GM12878 (cell line): Measurements from ENCODE around the gene CSTF1. TPM values are rescaled to one million over a fixed set of nuclear protein-coding genes. Genes with fewer than 3 reads are reported as not detected.

Experiments used
- ATAC-seq: fragments of 200-7000 bp; cut with Tn5 transposase; 3 replicates; pipeline ENCODE4 v1.9.1; 2020; ENCODE audit warnings: mild to moderate bottlenecking, moderate library complexity
- BruUV-seq: library from RNA; stranded (reverse); fragments of 400-500 nt; replicated peaks from 2 replicates; lab custom pipeline; 2021; lab: Mats Ljungman, UMichigan
- CTCF ChIA-PET: fragments of 300-600 bp; sonication (Branson Sonifier 250); formaldehyde crosslinking; extraction: SDS; loops from one replicate; lab custom pipeline; 2021; ENCODE audit warnings: inconsistent platforms; lab: Yijun Ruan, JAX
- POLR2A ChIA-PET: fragments of 350-600 bp; formaldehyde crosslinking; extraction: SDS; loops from one replicate; lab custom pipeline; 2021; ENCODE audit warnings: inconsistent platforms; lab: Charles Lee
- RAD21 ChIA-PET: fragments of 300-600 bp; sonication (Branson Sonifier 250); formaldehyde crosslinking; loops from one replicate; lab custom pipeline; 2023; ENCODE audit warnings: antibody characterized with exemption; ENCODE audit not compliant: unreplicated experiment; lab: Charles Lee
- SMC1A ChIA-PET: fragments of 300-600 bp; sonication (Branson Sonifier 250); formaldehyde crosslinking; loops from one replicate; lab custom pipeline; 2023; ENCODE audit not compliant: unreplicated experiment, uncharacterized antibody; lab: Charles Lee
- DNase-seq: peaks from one replicate; pipeline ENCODE4 v3.0.0-alpha.2; 2011; ENCODE audit warnings: low read depth, low spot score
- FAIRE-seq: peaks from 3 replicates; lab custom pipeline; 2011; peaks lifted over from hg19 to GRCh38; lab: Jason Lieb, UNC
- H2AFZ ChIP-seq: 2 replicates; pipeline ENCODE4 v1.6.0; 2011; ENCODE audit warnings: low read depth, low read length, control low read depth; ENCODE audit not compliant: control insufficient read depth
- H3K27ac ChIP-seq: 2 replicates; pipeline ENCODE4 v1.5.1; 2011; ENCODE audit warnings: control low read depth; ENCODE audit not compliant: control insufficient read depth, insufficient read depth
- H3K27me3 ChIP-seq, 2 experiments: replicated peaks in 1 of 2; 2 replicates each; pipeline versions ENCODE4 v1.6.0 to v1.6.1; 2011; ENCODE audit warnings: low read length in 1 of 2; ENCODE audit not compliant: control insufficient read depth in 2 of 2, insufficient read depth in 2 of 2
- H3K36me3 ChIP-seq, 2 experiments: 2 replicates each; pipeline ENCODE4 v1.5.1; 2011; ENCODE audit warnings: low read length in 1 of 2; ENCODE audit not compliant: control insufficient read depth in 2 of 2, insufficient read depth in 2 of 2
- H3K4me1 ChIP-seq: 2 replicates; pipeline ENCODE4 v1.6.1; 2011; ENCODE audit warnings: mild to moderate bottlenecking, low read length, moderate library complexity, mixed read lengths; ENCODE audit not compliant: control insufficient read depth, insufficient read depth
- H3K4me2 ChIP-seq: 2 replicates; pipeline ENCODE4 v1.6.0; 2011; ENCODE audit warnings: control low read depth; ENCODE audit not compliant: control insufficient read depth, insufficient read depth
- H3K4me3 ChIP-seq: fragments of 200-600 bp; sonication (generic); 2 replicates; pipeline ENCODE4 v1.5.1; 2016
- H3K79me2 ChIP-seq: 2 replicates; pipeline ENCODE4 v1.6.0; 2011; ENCODE audit warnings: low read length; ENCODE audit not compliant: control insufficient read depth, insufficient read depth
- H3K9ac ChIP-seq: 2 replicates; pipeline ENCODE4 v1.8.0; 2011; ENCODE audit warnings: low read length, control low read depth, mixed read lengths; ENCODE audit not compliant: control insufficient read depth, insufficient read depth
- H3K9me3 ChIP-seq: replicated peaks from 3 replicates; pipeline ENCODE4 v1.5.1; 2011; ENCODE audit warnings: mild to moderate bottlenecking, low read length; ENCODE audit not compliant: control insufficient read depth, insufficient read depth
- H4K20me1 ChIP-seq: 2 replicates; pipeline ENCODE4 v1.6.0; 2011; ENCODE audit not compliant: control insufficient read depth, insufficient read depth
- BACH1 ChIP-seq: fragments of 450-650 bp; IDR thresholded peaks from 2 replicates; pipeline ENCODE4 v1.6.1; 2017; ENCODE audit warnings: mild to moderate bottlenecking, borderline replicate concordance
- ETV6 ChIP-seq, 2 experiments: fragments of 450-650 bp in 1 of 2; IDR thresholded peaks in 1 of 2; conservative IDR thresholded peaks in 1 of 2; 2 replicates each; pipeline ENCODE4 v1.6.1; 2014; ENCODE audit warnings: antibody characterized with exemption in 1 of 2, borderline replicate concordance in 1 of 2, low read depth in 1 of 2, mild to moderate bottlenecking in 1 of 2, moderate library complexity in 1 of 2
- HDAC6 ChIP-seq: fragments of 200-600 bp; sonication (generic); IDR thresholded peaks from one replicate; pipeline ENCODE4 v1.8.0; 2017; ENCODE audit warnings: antibody characterized with exemption; ENCODE audit not compliant: unreplicated experiment
- NR2C1 ChIP-seq: fragments of 450-650 bp; IDR thresholded peaks from 2 replicates; pipeline ENCODE4 v1.6.1; 2017; ENCODE audit warnings: antibody characterized with exemption, mild to moderate bottlenecking, moderate library complexity
- POLR2A ChIP-seq: IDR thresholded peaks from 2 replicates; pipeline ENCODE4 v1.6.1; 2011; ENCODE audit warnings: low read depth, mild to moderate bottlenecking, low read length
- SIX5 ChIP-seq: IDR thresholded peaks from 2 replicates; pipeline ENCODE4 v1.6.1; 2011; ENCODE audit warnings: mild to moderate bottlenecking, low read depth, low read length, moderate library complexity; ENCODE audit not compliant: severe bottlenecking
- SMAD1 ChIP-seq: fragments of 450-650 bp; IDR thresholded peaks from 2 replicates; pipeline ENCODE4 v1.6.1; 2018; ENCODE audit warnings: mild to moderate bottlenecking, low read depth; ENCODE audit not compliant: partially characterized antibody
- SMARCA5 ChIP-seq: fragments of 450-650 bp; IDR thresholded peaks from 2 replicates; pipeline ENCODE4 v1.6.1; 2017; ENCODE audit warnings: mild to moderate bottlenecking
- SMC3 ChIP-seq: IDR thresholded peaks from 2 replicates; pipeline ENCODE4 v1.6.1; 2011; ENCODE audit warnings: low read length, improper control_type of control experiment, borderline replicate concordance
- STAT1 ChIP-seq: fragments of 450-650 bp; conservative IDR thresholded peaks from 2 replicates; pipeline ENCODE4 v1.6.1; 2014; ENCODE audit warnings: antibody characterized with exemption, mild to moderate bottlenecking
- YY1 ChIP-seq: IDR thresholded peaks from 2 replicates; pipeline ENCODE4 v1.6.1; 2011; ENCODE audit warnings: low read depth, mild to moderate bottlenecking, low read length
- in situ Hi-C: fragments of 300-500 bp; cut with MboI; formaldehyde crosslinking; loops from 9 replicates; pipeline ENCODE4 v1.14.3; 2018; ENCODE audit warnings: mixed read lengths
- intact Hi-C: fragments of 100-400 bp; cut with micrococcal nuclease; formaldehyde crosslinking; loops from one replicate; pipeline ENCODE4 v1.14.2; 2022; ENCODE audit not compliant: unreplicated experiment
- polyA plus RNA-seq, 11 experiments: library from polyadenylated mRNA; depleted of rRNA in 4 of 11; unstranded in 6 of 11; stranded (reverse) in 5 of 11; fragments of >200 nt; fragmentation: Nextera tagmentation in 4 of 11; fragmentation: Illumina TruSeq in 1 of 11; extraction: Ambion mirVana in 4 of 11; extraction: Trizol in 1 of 11; gene quantifications; 1 replicate in 1 of 11; 2 replicates in 10 of 11; pipeline versions ENCODE4 v1.2.1 to v1.2.3, GENCODE V29; 2011 to 2016; ENCODE audit warnings: inconsistent platforms in 2 of 11, missing spikeins in 2 of 11, low read depth in 1 of 11
- total RNA-seq, 4 experiments: library from RNA; depleted of rRNA in 3 of 4; stranded (reverse); fragments of >200 nt in 3 of 4; fragmentation: Illumina TruSeq in 1 of 4; extraction: Trizol in 1 of 4; gene quantifications; 2 replicates each; pipeline versions ENCODE4 v1.2.1 to v1.2.3, GENCODE V29; 2013 to 2021
- TF ChIP-seq, protein P1 (sequence below): fragments of 450-650 bp; IDR thresholded peaks from 2 replicates; pipeline ENCODE4 v1.6.1; 2017; ENCODE audit warnings: mild to moderate bottlenecking, moderate library complexity
- TF ChIP-seq, protein P2 (sequence below), 3 experiments: IDR thresholded peaks in 2 of 3; conservative IDR thresholded peaks in 1 of 3; 2 replicates each; pipeline ENCODE4 v1.5.1; 2011; ENCODE audit warnings: low read depth in 3 of 3, low read length in 3 of 3, mild to moderate bottlenecking in 3 of 3, control low read depth in 2 of 3, moderate library complexity in 2 of 3, inconsistent platforms in 1 of 3, mixed read lengths in 1 of 3; ENCODE audit not compliant: control insufficient read depth in 2 of 3, insufficient read depth in 1 of 3; ENCODE audit errors: extremely low read depth in 1 of 3
- TF ChIP-seq, protein P3 (sequence below): fragments of 450-650 bp; conservative IDR thresholded peaks from 2 replicates; pipeline ENCODE4 v1.6.1; 2017; ENCODE audit warnings: mild to moderate bottlenecking, moderate library complexity

CSTF1 gene
- total and polyA plus RNA-seq, 10 of the 15 experiments (the other 5 are each of a cell fraction or from before 2014, with no cell fraction given), result 41.8 to 89.1 (median 50.1) TPM

DNA sequence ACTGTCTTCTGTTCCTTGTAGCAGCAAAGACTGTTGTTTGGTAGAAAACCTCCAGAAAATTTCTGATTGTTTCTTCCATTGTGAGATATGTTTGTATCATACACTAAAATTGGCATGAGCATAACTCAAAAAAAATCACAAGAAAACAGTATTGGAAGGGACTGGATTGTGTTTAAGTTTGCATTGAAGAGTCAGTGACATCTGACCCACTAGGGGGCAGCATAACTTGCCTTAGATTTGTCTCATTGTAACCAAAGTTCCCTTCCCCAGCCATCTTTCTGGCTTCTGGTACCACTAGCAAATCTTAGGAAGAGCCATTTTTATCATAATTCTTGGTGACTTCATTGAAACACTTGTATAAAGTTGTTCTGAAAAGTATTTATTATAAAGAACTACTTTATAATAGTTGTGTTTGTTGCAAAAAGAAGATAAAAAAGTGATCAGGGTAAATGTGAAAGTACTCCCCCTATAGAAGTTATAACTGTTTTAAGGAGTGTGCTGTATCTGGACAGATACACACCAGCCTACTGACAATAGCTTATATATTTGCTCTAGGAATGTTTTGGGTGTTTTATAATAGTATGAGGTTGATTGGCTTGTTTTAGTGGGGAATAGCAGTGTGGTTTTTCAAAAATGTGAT lies 7.7 kb downstream of the CSTF1 start:
- ChIA-PET CTCF (interaction anchor here (0.6 to 2.4 kb wide), 6 partner anchors 9 to 151 kb away, joined by 3 to 10 read pairs (median 6); partner anchors contain the start of genes AURKA, CASS4 and CSTF1), POLR2A (no interaction called here), RAD21 (interaction anchor here (1.0 to 2.4 kb wide), 2 partner anchors 13 to 150 kb away, joined by 3 to 5 read pairs; no protein-coding TSS in a partner anchor), SMC1A (interaction anchor here (0.6 to 1.5 kb wide), 4 partner anchors 12 to 177 kb away, joined by 3 to 5 read pairs (median 3); partner anchors contain the start of gene CASS4)
- H4K20me1 ChIP-seq, result no peaks in the 10 kb centered on the region
- peaks cover 14 to 42% of the 10 kb centered on the region in 2 experiments for H3K36me3 ChIP-seq
- no peak overlapping the region for H3K9ac ChIP-seq
- H3K4me1 ChIP-seq, result no peaks in the 10 kb centered on the region
- ATAC-seq (peak; percentile 94), DNase-seq (peak; percentile 31), FAIRE-seq (peak; percentile 93)
- H3K79me2 ChIP-seq, result peaks cover 5% of the 10 kb centered on the region
- H3K27me3 ChIP-seq, result no peaks in the 10 kb centered on the region
- H3K27ac ChIP-seq, result no peak overlapping the region
- H3K4me2 ChIP-seq, result peak overlapping the region; percentile 31; the same call in 1 of the 2 replicates
- no peak overlapping the region for H3K4me3 ChIP-seq
- no peak overlapping the region for H2AFZ ChIP-seq
- no TSS peak for BruUV-seq
- intact Hi-C loops (loop anchor here (1.0 to 2.0 kb wide), 3 partner anchors 68 to 177 kb away; partner anchors contain the start of gene RTF2), in situ Hi-C loops (no loop called here)
- no peaks in the 10 kb centered on the region for H3K9me3 ChIP-seq
- TF ChIP-seq NR2C1 (no peak), ETV6 (conservative IDR thresholded peaks at IDR 0.05 in 1 of 2, IDR thresholded peaks at IDR 0.05 in 1 of 2; ENCODE audit: borderline replicate concordance in 1 of 2, low read depth in 1 of 2) (no peak), SIX5 (no peak), HDAC6 (no peak), YY1 (peak; percentile 66; the same call in 1 of the 2 replicates), SMAD1 (no peak), STAT1 (no peak), SMARCA5 (no peak), SMC3 (peak; percentile 82), POLR2A (no peak), BACH1 (no peak)
- TF ChIP-seq, protein P1, sequence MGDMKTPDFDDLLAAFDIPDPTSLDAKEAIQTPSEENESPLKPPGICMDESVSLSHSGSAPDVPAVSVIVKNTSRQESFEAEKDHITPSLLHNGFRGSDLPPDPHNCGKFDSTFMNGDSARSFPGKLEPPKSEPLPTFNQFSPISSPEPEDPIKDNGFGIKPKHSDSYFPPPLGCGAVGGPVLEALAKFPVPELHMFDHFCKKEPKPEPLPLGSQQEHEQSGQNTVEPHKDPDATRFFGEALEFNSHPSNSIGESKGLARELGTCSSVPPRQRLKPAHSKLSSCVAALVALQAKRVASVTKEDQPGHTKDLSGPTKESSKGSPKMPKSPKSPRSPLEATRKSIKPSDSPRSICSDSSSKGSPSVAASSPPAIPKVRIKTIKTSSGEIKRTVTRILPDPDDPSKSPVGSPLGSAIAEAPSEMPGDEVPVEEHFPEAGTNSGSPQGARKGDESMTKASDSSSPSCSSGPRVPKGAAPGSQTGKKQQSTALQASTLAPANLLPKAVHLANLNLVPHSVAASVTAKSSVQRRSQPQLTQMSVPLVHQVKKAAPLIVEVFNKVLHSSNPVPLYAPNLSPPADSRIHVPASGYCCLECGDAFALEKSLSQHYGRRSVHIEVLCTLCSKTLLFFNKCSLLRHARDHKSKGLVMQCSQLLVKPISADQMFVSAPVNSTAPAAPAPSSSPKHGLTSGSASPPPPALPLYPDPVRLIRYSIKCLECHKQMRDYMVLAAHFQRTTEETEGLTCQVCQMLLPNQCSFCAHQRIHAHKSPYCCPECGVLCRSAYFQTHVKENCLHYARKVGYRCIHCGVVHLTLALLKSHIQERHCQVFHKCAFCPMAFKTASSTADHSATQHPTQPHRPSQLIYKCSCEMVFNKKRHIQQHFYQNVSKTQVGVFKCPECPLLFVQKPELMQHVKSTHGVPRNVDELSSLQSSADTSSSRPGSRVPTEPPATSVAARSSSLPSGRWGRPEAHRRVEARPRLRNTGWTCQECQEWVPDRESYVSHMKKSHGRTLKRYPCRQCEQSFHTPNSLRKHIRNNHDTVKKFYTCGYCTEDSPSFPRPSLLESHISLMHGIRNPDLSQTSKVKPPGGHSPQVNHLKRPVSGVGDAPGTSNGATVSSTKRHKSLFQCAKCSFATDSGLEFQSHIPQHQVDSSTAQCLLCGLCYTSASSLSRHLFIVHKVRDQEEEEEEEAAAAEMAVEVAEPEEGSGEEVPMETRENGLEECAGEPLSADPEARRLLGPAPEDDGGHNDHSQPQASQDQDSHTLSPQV, result no peak
- TF ChIP-seq, protein P2, sequence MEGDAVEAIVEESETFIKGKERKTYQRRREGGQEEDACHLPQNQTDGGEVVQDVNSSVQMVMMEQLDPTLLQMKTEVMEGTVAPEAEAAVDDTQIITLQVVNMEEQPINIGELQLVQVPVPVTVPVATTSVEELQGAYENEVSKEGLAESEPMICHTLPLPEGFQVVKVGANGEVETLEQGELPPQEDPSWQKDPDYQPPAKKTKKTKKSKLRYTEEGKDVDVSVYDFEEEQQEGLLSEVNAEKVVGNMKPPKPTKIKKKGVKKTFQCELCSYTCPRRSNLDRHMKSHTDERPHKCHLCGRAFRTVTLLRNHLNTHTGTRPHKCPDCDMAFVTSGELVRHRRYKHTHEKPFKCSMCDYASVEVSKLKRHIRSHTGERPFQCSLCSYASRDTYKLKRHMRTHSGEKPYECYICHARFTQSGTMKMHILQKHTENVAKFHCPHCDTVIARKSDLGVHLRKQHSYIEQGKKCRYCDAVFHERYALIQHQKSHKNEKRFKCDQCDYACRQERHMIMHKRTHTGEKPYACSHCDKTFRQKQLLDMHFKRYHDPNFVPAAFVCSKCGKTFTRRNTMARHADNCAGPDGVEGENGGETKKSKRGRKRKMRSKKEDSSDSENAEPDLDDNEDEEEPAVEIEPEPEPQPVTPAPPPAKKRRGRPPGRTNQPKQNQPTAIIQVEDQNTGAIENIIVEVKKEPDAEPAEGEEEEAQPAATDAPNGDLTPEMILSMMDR (IDR thresholded peaks at IDR 0.05 in 2 of 3, conservative IDR thresholded peaks at IDR 0.05 in 1 of 3; ENCODE audit: control insufficient read depth in 2 of 3, extremely low read depth in 1 of 3, insufficient read depth in 1 of 3, low read depth in 3 of 3, low read length in 3 of 3), result peak; percentile 75 to 81 (median 78)
- TF ChIP-seq, protein P3, sequence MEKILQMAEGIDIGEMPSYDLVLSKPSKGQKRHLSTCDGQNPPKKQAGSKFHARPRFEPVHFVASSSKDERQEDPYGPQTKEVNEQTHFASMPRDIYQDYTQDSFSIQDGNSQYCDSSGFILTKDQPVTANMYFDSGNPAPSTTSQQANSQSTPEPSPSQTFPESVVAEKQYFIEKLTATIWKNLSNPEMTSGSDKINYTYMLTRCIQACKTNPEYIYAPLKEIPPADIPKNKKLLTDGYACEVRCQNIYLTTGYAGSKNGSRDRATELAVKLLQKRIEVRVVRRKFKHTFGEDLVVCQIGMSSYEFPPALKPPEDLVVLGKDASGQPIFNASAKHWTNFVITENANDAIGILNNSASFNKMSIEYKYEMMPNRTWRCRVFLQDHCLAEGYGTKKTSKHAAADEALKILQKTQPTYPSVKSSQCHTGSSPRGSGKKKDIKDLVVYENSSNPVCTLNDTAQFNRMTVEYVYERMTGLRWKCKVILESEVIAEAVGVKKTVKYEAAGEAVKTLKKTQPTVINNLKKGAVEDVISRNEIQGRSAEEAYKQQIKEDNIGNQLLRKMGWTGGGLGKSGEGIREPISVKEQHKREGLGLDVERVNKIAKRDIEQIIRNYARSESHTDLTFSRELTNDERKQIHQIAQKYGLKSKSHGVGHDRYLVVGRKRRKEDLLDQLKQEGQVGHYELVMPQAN, result no peak
